ENCODE results near the gene STC2.
"Not testable (repeated sequence)": the region's sequence is repeated elsewhere in the genome, so short reads cannot be mapped to it uniquely, and the experiment has no call there.

Gene STC2

DNA sequence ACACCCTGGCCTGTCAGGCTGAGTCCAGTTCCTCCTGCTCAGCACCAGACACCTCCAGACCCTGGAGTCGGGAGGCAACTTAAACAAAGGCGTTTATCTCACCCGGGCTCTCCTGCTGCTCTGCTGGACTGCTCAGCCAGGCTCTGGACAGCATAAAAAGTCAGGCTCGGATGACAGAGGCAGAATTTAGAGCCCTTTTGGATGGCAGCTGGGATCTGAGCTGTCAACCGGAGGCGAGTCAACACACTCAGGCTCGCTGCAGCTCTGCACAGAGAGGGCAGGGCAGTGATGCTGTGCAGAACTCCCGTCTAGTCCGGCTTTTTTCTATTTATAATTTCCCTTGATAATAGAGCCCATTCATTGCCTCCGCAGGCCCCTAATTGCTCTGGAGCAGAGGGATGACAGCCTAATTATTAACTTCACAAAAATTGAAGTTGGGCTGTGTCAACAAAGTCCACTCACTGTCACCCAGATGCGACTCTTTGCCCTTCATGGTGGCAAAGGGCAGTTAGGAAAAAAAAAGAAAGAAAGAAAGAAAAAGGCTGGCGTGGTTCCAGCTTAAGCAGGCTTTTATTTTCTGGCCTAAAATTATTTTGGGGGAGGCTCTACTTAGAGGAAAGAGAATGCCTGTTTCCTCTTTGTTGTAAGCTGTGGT is 37.6 kb downstream of the STC2 start:
- H3K4me1 ChIP-seq (ENCODE audit: control insufficient read depth in 1 of 2, insufficient read depth in 2 of 2, low read length in 2 of 2), result peaks cover 5 to 20% of the 10 kb centered on the region in 2 donors
- peaks cover 12% of the 10 kb centered on the region for H3K27me3 ChIP-seq (ENCODE audit: low read depth, low read length)
- H3K36me3 ChIP-seq (ENCODE audit: control insufficient read depth in 1 of 2, insufficient read depth in 2 of 2, low read length in 2 of 2), result no peaks in the 10 kb centered on the region
- H3K9me3 ChIP-seq (ENCODE audit: control insufficient read depth in 1 of 2, low read length in 2 of 2), result no peaks in the 10 kb centered on the region
- H3K27ac ChIP-seq (ENCODE audit: low read length), result no peak overlapping the region
- no peak overlapping the region for H3K4me3 ChIP-seq (ENCODE audit: low read depth in 1 of 2, low read length in 2 of 2)

DNA sequence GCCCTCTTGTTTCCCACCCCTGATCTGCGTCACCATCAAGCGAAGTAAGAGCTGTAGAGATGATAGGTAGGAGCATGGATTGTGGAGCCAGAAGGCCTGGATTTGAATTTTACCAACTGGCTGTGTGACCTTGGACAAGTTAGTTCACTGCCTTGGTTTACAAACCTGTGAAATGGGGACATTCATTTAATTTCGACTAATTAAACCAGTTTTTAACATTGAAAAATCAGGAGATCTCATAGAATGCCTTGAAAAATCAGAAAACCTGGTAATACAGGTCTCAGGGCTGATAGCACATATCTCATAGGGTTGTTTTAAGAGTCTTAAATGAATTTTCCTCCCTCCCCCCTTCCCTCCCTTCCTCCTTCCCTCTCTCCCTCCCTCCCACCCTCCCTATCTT is 38.8 kb downstream of the STC2 start:
- Histone ChIP-seq H3K27ac (ENCODE audit: low read length) (no peak overlapping the region), H3K4me1 (ENCODE audit: control insufficient read depth in 1 of 2, insufficient read depth in 2 of 2, low read length in 2 of 2) (peaks cover 4 to 17% of the 10 kb centered on the region in 2 donors), H3K27me3 (ENCODE audit: low read depth, low read length) (peaks cover 5% of the 10 kb centered on the region), H3K36me3 (ENCODE audit: control insufficient read depth in 1 of 2, insufficient read depth in 2 of 2, low read length in 2 of 2) (no peaks in the 10 kb centered on the region), H3K4me3 (ENCODE audit: low read depth in 1 of 2, low read length in 2 of 2) (no peak overlapping the region), H3K9me3 (ENCODE audit: control insufficient read depth in 1 of 2, low read length in 2 of 2) (no peaks in the 10 kb centered on the region)

DNA sequence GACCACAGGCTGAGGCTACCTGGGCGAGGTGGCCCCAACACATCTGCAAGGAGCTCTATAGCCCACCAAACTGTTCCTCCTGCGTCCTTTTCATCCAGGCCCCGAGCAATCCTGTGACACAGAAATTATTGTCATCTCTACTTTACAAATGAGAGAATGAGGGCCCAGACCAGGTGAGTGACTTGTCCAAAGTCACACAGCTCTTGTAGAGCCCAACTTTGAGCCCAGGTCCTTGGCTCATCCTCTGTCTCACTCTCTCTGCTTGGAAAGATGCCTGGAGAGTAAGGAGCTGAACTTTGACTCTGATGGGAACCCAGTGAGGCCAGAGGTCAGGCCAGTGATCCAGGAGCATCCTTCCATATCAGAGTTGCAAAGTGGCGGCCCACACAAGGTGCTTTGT is 39.6 kb downstream of the STC2 start:
- no peaks in the 10 kb centered on the region for H3K9me3 ChIP-seq (ENCODE audit: control insufficient read depth in 1 of 2, low read length in 2 of 2)
- H3K27me3 ChIP-seq (ENCODE audit: low read depth, low read length), result peaks cover 7% of the 10 kb centered on the region
- H3K4me1 ChIP-seq (ENCODE audit: control insufficient read depth in 1 of 2, insufficient read depth in 2 of 2, low read length in 2 of 2), result peaks cover 0 to 18% of the 10 kb centered on the region in 2 donors
- no peaks in the 10 kb centered on the region for H3K36me3 ChIP-seq (ENCODE audit: control insufficient read depth in 1 of 2, insufficient read depth in 2 of 2, low read length in 2 of 2)
- no peak overlapping the region for H3K27ac ChIP-seq (ENCODE audit: low read length)
- H3K4me3 ChIP-seq (ENCODE audit: low read depth in 1 of 2, low read length in 2 of 2), result no peak overlapping the region

DNA sequence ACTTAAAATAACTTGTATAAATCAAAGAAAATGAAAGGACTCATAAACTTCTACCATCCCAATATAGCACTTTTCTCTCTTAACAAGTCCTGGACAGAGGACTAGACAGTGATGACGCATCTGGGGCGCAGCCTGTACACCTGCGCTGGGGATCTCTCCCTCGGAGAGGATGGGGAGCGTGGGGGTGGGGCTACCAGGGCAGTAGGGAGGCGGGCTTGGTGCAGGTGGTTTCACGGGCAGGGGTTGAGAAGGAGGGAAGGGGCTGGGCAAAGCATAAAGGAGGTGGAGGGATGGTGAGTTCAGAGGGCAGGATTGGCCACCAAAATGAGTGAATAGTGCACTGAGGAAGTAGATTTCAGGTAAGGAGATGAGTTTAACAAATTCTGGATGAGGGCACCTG is 41.1 kb downstream of the STC2 start:
- Histone ChIP-seq H3K27ac (ENCODE audit: low read length) (no peak overlapping the region), H3K4me1 (ENCODE audit: control insufficient read depth in 1 of 2, insufficient read depth in 2 of 2, low read length in 2 of 2) (peaks cover 0 to 22% of the 10 kb centered on the region in 2 donors), H3K27me3 (ENCODE audit: low read depth, low read length) (peaks cover 11% of the 10 kb centered on the region), H3K4me3 (ENCODE audit: low read depth in 1 of 2, low read length in 2 of 2) (no peak overlapping the region), H3K36me3 (ENCODE audit: control insufficient read depth in 1 of 2, insufficient read depth in 2 of 2, low read length in 2 of 2) (no peaks in the 10 kb centered on the region), H3K9me3 (ENCODE audit: control insufficient read depth in 1 of 2, low read length in 2 of 2) (no peaks in the 10 kb centered on the region)

DNA sequence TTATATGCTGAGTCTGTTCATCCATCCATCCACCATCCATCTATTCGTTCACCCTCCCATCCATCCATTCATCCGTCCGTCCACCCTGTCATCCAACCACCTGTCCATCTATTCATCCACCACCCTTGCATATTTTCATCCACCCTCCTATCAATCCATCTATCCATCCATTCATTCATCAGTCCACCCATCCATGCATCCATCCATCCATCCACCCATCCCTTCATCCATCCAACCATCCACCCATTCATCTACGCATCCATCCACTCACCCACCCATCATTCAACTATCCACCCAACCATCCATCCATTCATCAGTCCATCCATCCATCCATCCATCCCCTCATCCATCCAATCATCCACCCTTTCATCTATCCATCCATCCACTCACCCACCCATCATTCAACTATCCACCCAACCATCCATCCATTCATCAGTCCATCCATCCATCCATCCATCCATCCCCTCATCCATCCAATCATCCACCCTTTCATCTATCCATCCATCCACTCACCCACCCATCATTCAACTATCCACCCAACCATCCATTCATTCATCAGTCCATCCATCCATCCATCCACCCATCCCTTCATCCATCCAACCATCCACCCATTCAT is 43.8 kb downstream of the STC2 start:
- not testable (repeated sequence) for H3K9me3 ChIP-seq (ENCODE audit: control insufficient read depth in 1 of 2, low read length in 2 of 2); H3K4me1 ChIP-seq (ENCODE audit: control insufficient read depth in 1 of 2, insufficient read depth in 2 of 2, low read length in 2 of 2); H3K27ac ChIP-seq (ENCODE audit: low read length); H3K4me3 ChIP-seq (ENCODE audit: low read depth in 1 of 2, low read length in 2 of 2); H3K36me3 ChIP-seq (ENCODE audit: control insufficient read depth in 1 of 2, insufficient read depth in 2 of 2, low read length in 2 of 2)
- H3K27me3 ChIP-seq (ENCODE audit: low read depth, low read length), result peaks cover 19% of the 10 kb centered on the region

DNA sequence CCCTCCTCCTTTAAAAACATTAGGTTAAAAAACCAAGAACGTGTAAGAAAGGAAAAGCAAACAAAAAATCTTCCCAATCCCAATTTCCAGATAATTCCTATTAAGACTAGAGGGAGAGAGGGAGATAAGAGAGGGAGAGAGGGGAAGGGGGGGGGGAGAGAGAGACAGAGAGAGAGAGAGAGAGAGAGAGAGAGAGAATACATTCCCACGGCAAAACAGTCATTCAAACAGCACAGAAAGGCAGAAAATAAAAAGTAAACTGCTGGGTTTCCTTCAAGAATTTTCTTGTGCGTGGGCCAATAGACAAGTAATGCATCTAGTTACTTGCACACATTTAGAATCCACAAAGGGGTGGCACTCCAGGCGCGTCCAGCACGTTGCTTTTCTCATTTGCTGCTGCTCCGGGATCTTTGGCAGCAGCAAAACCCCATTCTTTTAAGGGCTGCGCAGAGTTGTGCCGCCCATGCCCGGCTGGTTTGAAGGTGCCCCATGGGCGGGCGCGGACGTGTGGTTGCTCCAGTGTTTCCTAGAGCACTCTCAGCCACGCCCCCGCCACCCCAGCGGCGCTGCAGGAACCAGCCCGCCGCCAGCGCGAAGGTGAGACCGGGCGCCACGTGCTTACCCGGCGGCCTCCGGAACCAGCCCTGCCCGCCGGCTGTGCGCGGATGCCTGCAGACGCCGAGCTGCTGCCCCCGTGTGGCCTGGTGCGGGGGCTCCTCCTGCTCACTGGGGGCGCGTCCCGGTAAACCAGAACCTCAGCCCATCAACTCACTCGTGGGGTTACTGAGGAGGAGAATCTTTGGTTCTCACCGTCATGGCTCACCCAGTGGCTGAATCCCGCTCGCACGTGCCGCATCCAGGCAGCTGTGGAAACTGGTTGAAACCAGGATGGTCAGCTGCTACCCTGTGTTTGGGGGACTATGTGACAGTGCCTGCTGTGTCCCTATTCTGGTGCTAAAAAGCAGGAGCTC is 44.6 kb downstream of the STC2 start:
- H3K4me1 ChIP-seq (ENCODE audit: control insufficient read depth in 1 of 2, insufficient read depth in 2 of 2, low read length in 2 of 2), result peaks cover 0 to 9% of the 10 kb centered on the region in 2 donors
- no peaks in the 10 kb centered on the region for H3K9me3 ChIP-seq (ENCODE audit: control insufficient read depth in 1 of 2, low read length in 2 of 2)
- no peaks in the 10 kb centered on the region for H3K36me3 ChIP-seq (ENCODE audit: control insufficient read depth in 1 of 2, insufficient read depth in 2 of 2, low read length in 2 of 2)
- H3K27me3 ChIP-seq (ENCODE audit: low read depth, low read length), result peaks cover 19% of the 10 kb centered on the region
- H3K4me3 ChIP-seq (ENCODE audit: low read depth in 1 of 2, low read length in 2 of 2), result peak overlapping the region in 1 of 2 donors; percentile 42
- no peak overlapping the region for H3K27ac ChIP-seq (ENCODE audit: low read length)

DNA sequence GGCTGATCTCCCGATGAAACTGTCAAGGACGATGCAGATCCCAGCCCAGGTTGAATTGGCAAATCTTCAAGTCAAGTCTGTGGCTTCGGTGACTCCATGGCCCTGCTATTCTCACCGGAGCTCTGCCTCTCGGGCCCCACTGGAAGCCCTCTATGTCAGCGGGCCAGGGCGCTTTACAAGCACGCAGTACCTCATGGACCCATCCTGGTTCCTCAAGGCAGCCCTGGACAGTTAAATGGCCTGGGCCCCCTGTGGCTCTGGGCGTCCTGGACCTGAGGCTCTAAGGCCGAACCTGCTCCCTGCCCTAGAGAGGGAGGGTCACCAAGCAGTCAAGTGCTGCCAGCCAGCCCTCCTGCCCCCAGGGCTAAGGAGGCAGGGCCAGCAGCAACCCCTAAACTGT is 45.3 kb downstream of the STC2 start:
- Histone ChIP-seq H3K4me1 (ENCODE audit: control insufficient read depth in 1 of 2, insufficient read depth in 2 of 2, low read length in 2 of 2) (peaks cover 0 to 9% of the 10 kb centered on the region in 2 donors), H3K4me3 (ENCODE audit: low read depth in 1 of 2, low read length in 2 of 2) (no peak overlapping the region), H3K36me3 (ENCODE audit: control insufficient read depth in 1 of 2, insufficient read depth in 2 of 2, low read length in 2 of 2) (no peaks in the 10 kb centered on the region), H3K27me3 (ENCODE audit: low read depth, low read length) (peaks cover 19% of the 10 kb centered on the region), H3K9me3 (ENCODE audit: control insufficient read depth in 1 of 2, low read length in 2 of 2) (no peaks in the 10 kb centered on the region), H3K27ac (ENCODE audit: low read length) (no peak overlapping the region)

DNA sequence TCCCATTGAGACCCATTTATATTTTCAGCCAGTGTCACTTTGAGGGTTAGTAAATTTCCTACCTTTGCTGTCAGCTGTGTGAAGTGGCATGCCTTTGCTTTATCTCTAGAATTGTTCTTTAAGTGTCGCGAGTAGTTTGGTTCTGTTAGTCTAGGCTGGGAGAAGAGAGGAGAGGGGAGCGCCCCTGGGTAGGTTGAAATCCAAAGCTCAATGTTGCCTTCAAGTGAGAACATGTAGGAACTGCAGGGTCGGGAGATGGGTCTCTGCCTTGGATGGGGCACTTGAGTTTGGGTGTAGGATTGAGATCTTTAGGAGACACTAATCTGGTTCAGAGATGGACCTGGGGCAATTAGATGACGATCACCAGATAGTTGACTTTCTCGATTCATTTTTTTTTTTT is 46.3 kb downstream of the STC2 start:
- H3K27me3 ChIP-seq (ENCODE audit: low read depth, low read length), result peaks cover 19% of the 10 kb centered on the region
- H3K4me1 ChIP-seq (ENCODE audit: control insufficient read depth in 1 of 2, insufficient read depth in 2 of 2, low read length in 2 of 2), result peaks cover 0 to 9% of the 10 kb centered on the region in 2 donors

DNA sequence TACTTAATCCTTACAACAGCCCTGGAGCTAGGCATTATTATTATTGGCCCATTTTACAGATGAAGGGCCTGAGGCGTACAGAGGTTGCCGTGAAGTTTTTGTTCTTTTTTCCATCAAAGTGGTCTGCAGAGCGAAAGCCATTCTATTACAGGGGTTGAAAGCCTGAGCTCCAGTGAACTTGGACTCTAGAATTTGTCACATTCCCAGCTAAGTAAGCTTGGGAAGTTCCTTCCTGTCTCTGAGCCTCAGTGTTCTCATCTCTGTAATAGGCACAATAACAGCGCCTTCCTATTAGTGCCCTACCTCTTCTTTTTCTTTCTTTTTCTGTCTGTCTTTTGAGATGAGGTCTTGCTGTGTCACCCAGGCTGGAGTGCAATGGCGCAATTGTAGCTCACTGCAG is 49.0 kb downstream of the STC2 start:
- Histone ChIP-seq H3K36me3 (ENCODE audit: control insufficient read depth in 1 of 2, insufficient read depth in 2 of 2, low read length in 2 of 2) (no peaks in the 10 kb centered on the region), H3K4me1 (ENCODE audit: control insufficient read depth in 1 of 2, insufficient read depth in 2 of 2, low read length in 2 of 2) (peaks cover 0 to 9% of the 10 kb centered on the region in 2 donors), H3K27ac (ENCODE audit: low read length) (no peak overlapping the region), H3K4me3 (ENCODE audit: low read depth in 1 of 2, low read length in 2 of 2) (no peak overlapping the region), H3K27me3 (ENCODE audit: low read depth, low read length) (peaks cover 16% of the 10 kb centered on the region), H3K9me3 (ENCODE audit: control insufficient read depth in 1 of 2, low read length in 2 of 2) (peaks cover 0 to 2% of the 10 kb centered on the region in 2 donors)

More for the DNA sequence above, 46.3 kb downstream of the STC2 start:
- Histone ChIP-seq H3K9me3 (ENCODE audit: control insufficient read depth in 1 of 2, low read length in 2 of 2) (no peaks in the 10 kb centered on the region), H3K27ac (ENCODE audit: low read length) (no peak overlapping the region), H3K36me3 (ENCODE audit: control insufficient read depth in 1 of 2, insufficient read depth in 2 of 2, low read length in 2 of 2) (no peaks in the 10 kb centered on the region), H3K4me3 (ENCODE audit: low read depth in 1 of 2, low read length in 2 of 2) (no peak overlapping the region)

DNA sequence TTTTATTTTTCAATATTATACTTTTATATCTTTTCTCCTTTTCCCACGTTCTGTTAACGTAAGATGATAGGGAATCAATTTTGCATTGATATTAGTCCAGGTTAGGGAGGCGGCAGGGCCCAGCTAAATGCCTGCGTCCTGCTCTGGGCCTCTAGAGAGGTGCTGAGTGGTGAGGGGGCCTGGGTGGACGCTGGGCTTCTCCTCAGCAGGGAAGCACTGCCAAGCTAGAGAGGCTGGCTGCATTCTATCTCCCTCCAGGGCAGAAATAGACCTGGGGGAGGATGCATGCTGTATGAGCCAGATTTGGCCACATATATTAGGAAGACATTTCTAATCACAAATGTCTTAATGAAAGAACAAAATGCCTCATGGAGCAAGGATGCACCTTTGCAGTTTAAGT is 49.6 kb downstream of the STC2 start:
- Histone ChIP-seq H3K4me1 (ENCODE audit: control insufficient read depth in 1 of 2, insufficient read depth in 2 of 2, low read length in 2 of 2) (peaks cover 0 to 4% of the 10 kb centered on the region in 2 donors), H3K36me3 (ENCODE audit: control insufficient read depth in 1 of 2, insufficient read depth in 2 of 2, low read length in 2 of 2) (no peaks in the 10 kb centered on the region), H3K4me3 (ENCODE audit: low read depth in 1 of 2, low read length in 2 of 2) (no peak overlapping the region), H3K27me3 (ENCODE audit: low read depth, low read length) (peaks cover 11% of the 10 kb centered on the region), H3K27ac (ENCODE audit: low read length) (no peak overlapping the region), H3K9me3 (ENCODE audit: control insufficient read depth in 1 of 2, low read length in 2 of 2) (peaks cover 0 to 2% of the 10 kb centered on the region in 2 donors)

DNA sequence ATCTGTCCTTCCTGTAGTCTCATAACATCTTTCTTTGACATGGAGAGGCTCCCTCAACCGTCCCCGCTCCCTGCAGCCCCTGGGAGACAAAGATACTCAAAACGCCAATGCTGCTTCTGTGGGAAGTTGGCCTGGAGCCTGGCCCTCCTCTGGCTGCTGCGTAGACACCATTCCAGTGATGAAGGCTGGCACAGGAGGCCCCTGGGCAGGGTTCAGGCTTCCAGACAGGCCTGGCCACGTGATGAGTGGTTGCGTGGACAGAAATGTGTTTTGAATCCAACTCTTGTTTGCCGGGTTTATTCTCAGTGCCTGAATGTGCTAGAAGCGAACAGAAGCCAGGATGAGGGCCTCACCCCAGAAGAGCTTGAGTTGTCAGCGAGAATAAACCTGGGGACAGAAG is 50.0 kb downstream of the STC2 start:
- Histone ChIP-seq H3K4me3 (ENCODE audit: low read depth in 1 of 2, low read length in 2 of 2) (no peak overlapping the region), H3K27me3 (ENCODE audit: low read depth, low read length) (peaks cover 8% of the 10 kb centered on the region), H3K4me1 (ENCODE audit: control insufficient read depth in 1 of 2, insufficient read depth in 2 of 2, low read length in 2 of 2) (no peaks in the 10 kb centered on the region), H3K36me3 (ENCODE audit: control insufficient read depth in 1 of 2, insufficient read depth in 2 of 2, low read length in 2 of 2) (no peaks in the 10 kb centered on the region), H3K27ac (ENCODE audit: low read length) (no peak overlapping the region), H3K9me3 (ENCODE audit: control insufficient read depth in 1 of 2, low read length in 2 of 2) (peaks cover 0 to 2% of the 10 kb centered on the region in 2 donors)

Measured in muscle layer of duodenum (tissue), 2 donors.